ENCODE data around the gene RHOU.

The RHOU gene

DNA sequence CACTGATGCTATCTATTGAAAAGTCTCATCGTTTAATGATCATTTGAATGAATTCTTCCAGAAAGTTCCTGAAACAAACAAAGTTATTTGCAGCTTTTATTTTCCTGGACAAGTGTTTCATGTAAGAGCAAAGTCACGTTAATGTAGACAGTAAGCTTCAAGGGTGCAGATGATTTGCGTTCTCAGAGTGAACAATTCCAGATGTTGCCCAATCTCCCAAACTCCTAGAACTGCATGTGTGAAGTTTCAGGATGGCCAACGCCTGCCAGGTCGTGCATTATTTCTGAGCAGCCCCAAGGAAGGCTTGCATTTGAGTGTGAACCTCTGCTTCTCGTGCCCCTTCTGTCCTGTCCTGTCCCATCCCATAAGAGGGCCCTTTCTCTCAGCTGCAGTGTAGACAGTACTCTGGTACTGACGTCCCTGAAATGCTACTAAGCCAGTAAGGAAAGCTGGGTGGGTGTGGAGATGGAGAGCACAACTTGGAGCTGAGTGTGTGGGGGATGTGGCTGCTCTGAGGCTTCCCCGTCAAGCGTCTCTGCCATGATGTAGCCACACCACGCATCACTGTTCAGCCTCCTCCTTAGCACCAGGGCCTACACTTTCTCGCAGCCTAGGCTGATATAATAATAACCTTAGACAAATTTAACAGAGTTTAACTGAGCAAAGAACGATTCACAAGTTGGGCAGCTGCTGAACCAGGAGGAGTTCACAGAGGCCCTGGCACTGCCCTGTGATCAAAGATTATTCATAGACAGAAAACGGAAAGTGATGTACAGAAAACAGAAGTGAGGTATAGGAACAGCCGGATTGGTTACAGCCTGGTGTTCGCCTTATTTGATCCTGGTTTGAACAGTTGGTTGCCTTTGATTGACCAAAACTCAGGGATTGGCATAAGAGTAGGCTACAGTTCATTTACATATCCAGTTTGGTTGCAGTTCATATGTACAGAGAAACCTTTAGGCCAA, 50.4 kb downstream of the RHOU start:
- no peak for DNase-seq (ENCODE audit: low spot score)

DNA sequence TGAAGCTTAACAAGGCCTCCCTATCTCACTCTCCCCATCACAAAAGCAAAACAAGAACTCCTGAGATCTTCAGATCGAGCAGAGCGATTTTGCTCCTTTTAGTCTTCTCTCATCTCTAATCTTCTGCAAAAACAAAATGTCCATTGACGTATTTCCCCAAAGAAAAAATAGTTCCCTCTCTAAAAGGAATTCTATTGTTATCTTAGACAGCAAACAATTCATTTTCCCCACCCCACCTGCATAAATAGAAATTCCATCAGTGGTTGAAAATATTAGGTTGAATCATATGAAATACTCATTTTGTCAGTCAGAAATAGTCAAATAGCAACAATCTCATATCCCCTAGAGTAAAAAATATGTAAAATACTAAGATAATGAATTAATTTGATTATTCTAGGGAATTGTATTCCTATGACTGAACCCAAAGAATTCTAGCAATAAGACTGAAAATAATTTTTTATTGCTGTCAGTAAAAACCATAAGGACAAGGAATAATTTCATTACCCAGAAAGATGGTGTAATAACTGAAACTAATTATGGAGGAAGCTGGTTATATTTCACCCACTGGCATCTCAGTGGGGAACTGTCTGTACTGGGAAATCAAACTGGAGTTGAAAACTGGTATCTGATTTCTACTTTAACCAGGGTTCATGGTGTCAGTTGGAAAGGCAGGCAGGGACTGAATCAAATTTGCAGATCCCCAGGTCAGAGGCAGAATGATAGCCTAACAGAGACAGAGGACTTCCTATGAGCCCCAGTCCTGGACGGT, 51.3 kb downstream of the RHOU start:
- DNase-seq (ENCODE audit: low spot score): no peak

DNA sequence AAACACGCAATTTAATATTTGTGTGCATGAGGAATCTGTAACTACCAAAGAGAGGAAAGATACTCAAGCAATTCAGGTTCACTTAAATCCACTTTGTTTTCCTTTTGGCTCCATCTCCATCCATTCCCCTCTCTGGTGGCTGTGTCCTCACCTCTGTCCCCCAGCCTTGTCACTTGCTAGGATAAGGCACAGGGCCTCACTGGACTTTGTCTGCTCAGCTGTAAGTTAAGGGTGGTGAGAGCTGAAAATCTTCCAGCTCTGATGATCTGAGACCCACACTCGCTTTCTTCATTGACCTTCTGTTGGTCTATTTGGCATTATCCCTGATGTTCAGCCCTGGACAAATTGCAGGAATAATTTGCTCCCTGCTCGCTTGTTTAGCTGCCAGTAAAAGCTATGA, 56.5 kb downstream of the RHOU start:
- no peak for DNase-seq (ENCODE audit: low spot score)

DNA sequence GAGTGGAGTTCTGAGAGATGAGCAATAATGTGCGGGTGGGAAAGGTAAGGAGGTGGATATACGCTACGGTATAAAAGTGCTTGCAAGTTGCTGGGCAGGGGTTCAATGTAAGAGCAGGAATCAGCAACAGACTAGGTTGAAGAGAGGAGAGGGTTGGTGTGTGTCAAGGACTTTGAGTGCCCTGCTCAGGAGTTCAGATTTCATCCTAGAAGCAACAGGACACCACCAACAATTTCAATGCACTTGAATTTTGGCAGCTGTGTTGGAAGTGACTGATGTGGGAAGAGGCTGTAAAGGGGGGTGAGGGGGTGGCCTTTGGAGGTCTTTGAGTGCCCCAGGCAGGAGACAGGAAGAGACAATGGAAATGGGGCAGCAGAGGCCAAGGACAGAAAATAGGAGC, 57.3 kb downstream of the RHOU start:
- no peak for DNase-seq (ENCODE audit: low spot score)

DNA sequence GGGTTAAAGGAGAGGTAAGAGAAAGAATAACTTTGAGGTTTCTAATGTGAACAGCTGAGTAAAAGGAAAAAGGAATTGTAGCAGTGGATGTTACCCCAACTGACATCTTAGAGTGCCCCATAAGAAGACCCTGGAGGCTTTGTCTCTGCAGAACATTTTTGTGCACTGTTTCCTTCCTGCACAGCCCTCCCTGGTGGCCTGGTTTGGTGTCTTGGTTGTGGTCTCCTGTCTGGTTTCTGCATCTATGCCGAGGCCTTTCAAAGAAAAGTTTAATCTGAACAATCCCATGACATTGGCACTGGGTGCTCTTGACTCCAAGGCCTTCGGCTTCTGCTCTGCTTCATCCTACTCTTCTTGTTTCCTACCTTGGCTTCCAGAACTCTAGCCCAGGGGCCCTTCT, 57.8 kb downstream of the RHOU start:
- no peak for DNase-seq (ENCODE audit: low spot score)

DNA sequence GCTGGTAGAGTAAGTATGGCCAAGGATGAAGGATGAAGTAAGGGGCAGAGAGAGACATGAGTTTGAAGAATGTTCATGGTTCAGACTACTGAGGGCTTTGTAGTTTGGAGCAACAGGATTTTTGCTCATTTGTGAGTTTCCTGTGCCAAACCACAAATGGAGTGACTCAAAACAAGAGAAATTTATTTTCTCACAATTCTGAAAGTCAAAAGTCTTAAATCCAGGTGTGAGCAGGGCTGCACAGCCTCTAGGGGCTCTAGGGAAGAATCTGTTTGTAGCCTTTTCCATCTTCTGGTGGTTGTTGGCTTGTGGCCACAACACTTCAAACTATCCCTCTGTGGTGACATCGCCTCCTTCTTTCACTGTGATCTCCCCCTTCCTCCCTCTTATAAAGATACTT, 58.9 kb downstream of the RHOU start:
- no peak for DNase-seq (ENCODE audit: low spot score)

DNA sequence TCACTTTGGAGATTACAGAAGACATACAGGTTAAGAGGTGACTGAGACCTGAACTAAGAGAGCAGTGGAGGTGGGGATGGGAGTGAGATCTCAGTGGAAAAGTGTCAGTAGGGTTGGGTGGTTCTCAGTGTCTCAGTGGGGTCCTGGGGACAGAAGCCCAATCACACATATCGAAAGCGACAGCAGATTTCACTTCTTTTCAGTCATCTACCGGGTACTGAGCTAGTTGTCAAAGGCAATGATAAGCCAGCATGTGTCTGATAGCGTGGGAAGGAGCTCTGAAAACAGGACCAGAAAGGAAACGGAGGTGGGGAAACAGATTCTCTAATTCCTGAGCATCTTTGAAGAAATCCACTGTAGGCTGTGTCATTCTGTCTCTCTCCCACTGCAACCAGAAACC, 59.5 kb downstream of the RHOU start:
- DNase-seq (ENCODE audit: low spot score): no peak

DNA sequence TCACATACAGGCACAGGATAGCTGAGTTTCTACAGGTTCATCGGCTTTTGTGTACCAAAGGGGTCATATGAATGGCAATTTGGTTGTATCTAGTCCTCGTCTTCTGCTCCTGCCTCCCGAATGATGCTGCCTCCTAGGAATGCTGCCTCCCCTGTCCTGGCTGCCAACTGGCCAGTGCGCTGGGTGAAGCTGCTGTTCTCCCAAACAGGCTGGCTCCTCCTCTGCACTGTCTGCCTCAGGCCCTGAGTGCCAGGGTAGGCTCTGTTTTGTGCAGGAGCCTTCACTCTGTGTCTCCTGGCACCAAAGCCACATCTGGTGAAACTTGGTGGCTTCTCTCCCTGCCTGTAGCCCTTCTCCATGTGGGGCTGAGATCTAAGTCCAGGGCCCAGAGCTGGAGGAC, 60.3 kb downstream of the RHOU start:
- no peak for DNase-seq (ENCODE audit: low spot score)
